ENCODE measurements around the gene SPATA12. TPM values are rescaled to one million over a fixed set of nuclear protein-coding genes. Genes with fewer than 3 reads are reported as not detected.

SPATA12 gene
- total RNA-seq, 1 experiment from 2014 or later: 0.22 TPM

- H3K14ac ChIP-seq (ENCODE audit: insufficient read depth, low read length): no peak overlapping the region
- H2BK120ac ChIP-seq (ENCODE audit: low read depth, low read length, poor library complexity, severe bottlenecking): no peak overlapping the region
- H3K79me1 ChIP-seq (ENCODE audit: insufficient read depth, low read depth, low read length, poor library complexity, severe bottlenecking): no peaks in the 10 kb centered on the region
- no peak overlapping the region for H3K18ac ChIP-seq (ENCODE audit: insufficient read length, low read depth, low read length)
- H3K4ac ChIP-seq (ENCODE audit: low read depth, low read length): no peak overlapping the region
- H2BK15ac ChIP-seq (ENCODE audit: low read depth, low read length): no peak overlapping the region
- H4K20me1 ChIP-seq (ENCODE audit: control insufficient read depth, insufficient read depth, insufficient read length): no peaks in the 10 kb centered on the region
- H3K79me2 ChIP-seq (ENCODE audit: insufficient read depth, low read length): no peaks in the 10 kb centered on the region
- H2BK20ac ChIP-seq (ENCODE audit: low read depth, low read length, poor library complexity, severe bottlenecking): no peak overlapping the region
- no peak overlapping the region for H2AFZ ChIP-seq (ENCODE audit: low read length)
- peaks cover 3 to 4% of the 10 kb centered on the region in 2 experiments for H3K9me3 Mint-ChIP-seq
- H3K36me3 Mint-ChIP-seq (ENCODE audit: insufficient read depth in 1 of 3, low read depth in 3 of 3): peaks cover 0 to 4% (median 4%) of the 10 kb centered on the region in 3 experiments; a peak in 3 of 7 replicates
- no peak overlapping the region for H3K23ac ChIP-seq (ENCODE audit: insufficient read length, low read depth, low read length)
- H3K4me2 ChIP-seq (ENCODE audit: insufficient read depth, insufficient read length, low read length): no peak overlapping the region
- H3K4me1 Mint-ChIP-seq: peaks cover 24 to 31% of the 10 kb centered on the region in 2 experiments
- no peak for DNase-seq
- no peak overlapping the region for H3K9ac ChIP-seq (ENCODE audit: extremely low read depth, insufficient read length, low read length)
- no peaks in the 10 kb centered on the region for H3K9me3 ChIP-seq (ENCODE audit: control insufficient read depth, low read depth, low read length)
- TF ChIP-seq, protein P1, sequence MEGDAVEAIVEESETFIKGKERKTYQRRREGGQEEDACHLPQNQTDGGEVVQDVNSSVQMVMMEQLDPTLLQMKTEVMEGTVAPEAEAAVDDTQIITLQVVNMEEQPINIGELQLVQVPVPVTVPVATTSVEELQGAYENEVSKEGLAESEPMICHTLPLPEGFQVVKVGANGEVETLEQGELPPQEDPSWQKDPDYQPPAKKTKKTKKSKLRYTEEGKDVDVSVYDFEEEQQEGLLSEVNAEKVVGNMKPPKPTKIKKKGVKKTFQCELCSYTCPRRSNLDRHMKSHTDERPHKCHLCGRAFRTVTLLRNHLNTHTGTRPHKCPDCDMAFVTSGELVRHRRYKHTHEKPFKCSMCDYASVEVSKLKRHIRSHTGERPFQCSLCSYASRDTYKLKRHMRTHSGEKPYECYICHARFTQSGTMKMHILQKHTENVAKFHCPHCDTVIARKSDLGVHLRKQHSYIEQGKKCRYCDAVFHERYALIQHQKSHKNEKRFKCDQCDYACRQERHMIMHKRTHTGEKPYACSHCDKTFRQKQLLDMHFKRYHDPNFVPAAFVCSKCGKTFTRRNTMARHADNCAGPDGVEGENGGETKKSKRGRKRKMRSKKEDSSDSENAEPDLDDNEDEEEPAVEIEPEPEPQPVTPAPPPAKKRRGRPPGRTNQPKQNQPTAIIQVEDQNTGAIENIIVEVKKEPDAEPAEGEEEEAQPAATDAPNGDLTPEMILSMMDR (conservative IDR thresholded peaks at IDR 0.05): no peak
- no peak overlapping the region for H4K8ac ChIP-seq (replicated peaks; ENCODE audit: insufficient read length, low read depth, low read length)
- H3K27me3 ChIP-seq (ENCODE audit: insufficient read depth, low read length): no peaks in the 10 kb centered on the region
- H4K5ac ChIP-seq (ENCODE audit: insufficient read length, low read depth, low read length): no peak overlapping the region
- no peak overlapping the region for H2AK5ac ChIP-seq (ENCODE audit: insufficient read length, low read length)
- H3K27ac ChIP-seq (ENCODE audit: insufficient read length, low read depth, low read length): no peak overlapping the region
- no peak overlapping the region for H3T11ph ChIP-seq (ENCODE audit: low read length)
- no peaks in the 10 kb centered on the region for H3K27me3 Mint-ChIP-seq (ENCODE audit: low read depth)
- H3K56ac ChIP-seq (ENCODE audit: insufficient read length, low read depth, low read length): no peak overlapping the region
- no CpG with 5 or more reads among the region's 6 CpGs for WGBS (ENCODE audit: extremely low coverage, insufficient read length, low lambda C conversion rate)
- H3K27ac Mint-ChIP-seq: no peak overlapping the region
- H3K4me3 Mint-ChIP-seq: no peak overlapping the region
- no peak overlapping the region for H2BK12ac ChIP-seq (ENCODE audit: insufficient read length, low read depth, low read length)
- no peak overlapping the region for H2BK5ac ChIP-seq (ENCODE audit: insufficient read length, low read length)
- H4K91ac ChIP-seq (ENCODE audit: insufficient read length, low read depth, low read length): no peak overlapping the region
- no peaks in the 10 kb centered on the region for H3K23me2 ChIP-seq (ENCODE audit: insufficient read length, low read depth, low read length, poor library complexity, severe bottlenecking)
- H3K4me1 ChIP-seq (ENCODE audit: insufficient read depth, low read length): peaks cover 3% of the 10 kb centered on the region; the same call in 1 of the 2 replicates
Observed at GRCh38 chr3:57066471-57066870, 6.0 kb downstream of the SPATA12 start.
